ENCODE data around the gene PADI4.
A peak's percentile ranks its signal among the peaks of the same experiment; 100 is the strongest.

PADI4 gene

GRCh38 chr1:17295292-17295691 lies 12.7 kb upstream of the PADI4 start:
- H3K4me3 ChIP-seq (ENCODE audit: low read depth, low read length), result no peak overlapping the region
- TF ChIP-seq KLF1 (tag by site-specific recombination; IDR thresholded peaks at IDR 0.05) (no peak), ZBTB21 (tag by site-specific recombination; IDR thresholded peaks at IDR 0.05) (no peak), AEBP2 (tag by site-specific recombination; IDR thresholded peaks at IDR 0.05; ENCODE audit: borderline replicate concordance) (no peak), ZFHX2 (tag by site-specific recombination; conservative IDR thresholded peaks at IDR 0.05) (peak; percentile 87), ZNF223 (tag by site-specific recombination; IDR thresholded peaks at IDR 0.05) (no peak), ZNF362 (tag by site-specific recombination; IDR thresholded peaks at IDR 0.05) (no peak), ZBTB10 (tag by site-specific recombination; IDR thresholded peaks at IDR 0.05) (no peak), ZSCAN23 (tag by site-specific recombination; IDR thresholded peaks at IDR 0.05) (no peak), TRIM28 (IDR thresholded peaks at IDR 0.05; ENCODE audit: borderline replicate concordance, low read length) (no peak), EGR2 (tag by site-specific recombination; IDR thresholded peaks at IDR 0.05; ENCODE audit: low read depth) (peak; percentile 83), KLF8 (tag by site-specific recombination; IDR thresholded peaks at IDR 0.05) (no peak), ZNF792 (tag by site-specific recombination; IDR thresholded peaks at IDR 0.05) (no peak), ZNF473 (tag by site-specific recombination; IDR thresholded peaks at IDR 0.05) (no peak), ZNF16 (tag by site-specific recombination; IDR thresholded peaks at IDR 0.05; ENCODE audit: low read depth) (no peak), ZNF585B (tag by site-specific recombination; IDR thresholded peaks at IDR 0.05) (no peak), ZNF571 (tag by site-specific recombination; IDR thresholded peaks at IDR 0.05) (no peak), ZNF239 (tag by site-specific recombination; IDR thresholded peaks at IDR 0.05) (no peak), YY1 (tag by site-specific recombination; IDR thresholded peaks at IDR 0.05) (no peak), ZIC2 (tag by site-specific recombination; IDR thresholded peaks at IDR 0.05) (peak; percentile 71; the same call in 1 of the 2 replicates), ZNF670 (tag by site-specific recombination; IDR thresholded peaks at IDR 0.05; ENCODE audit: low read depth) (no peak)
- CTCF ChIA-PET, result no interaction called here

GRCh38 chr1:17296086-17296485 lies 11.9 kb upstream of the PADI4 start:
- no peak for TF ChIP-seq ZBTB17 (tag by site-specific recombination; IDR thresholded peaks at IDR 0.05)
- no peak for TF ChIP-seq ZNF311 (tag by site-specific recombination; IDR thresholded peaks at IDR 0.05; ENCODE audit: borderline replicate concordance)
- no peak for TF ChIP-seq WT1 (tag by site-specific recombination; IDR thresholded peaks at IDR 0.05)
- no peak for TF ChIP-seq MEIS1 (CRISPR knock-in tag; IDR thresholded peaks at IDR 0.05; ENCODE audit: borderline replicate concordance)
- no peak overlapping the region for H3K27ac ChIP-seq (ENCODE audit: extremely low read depth, low read depth, low read length)
- no peaks in the 10 kb centered on the region for H3K36me3 ChIP-seq (ENCODE audit: control insufficient read depth in 2 of 2, insufficient read depth in 1 of 2, low read length in 2 of 2)
- no peaks in the 10 kb centered on the region for H3K9me3 ChIP-seq (ENCODE audit: control insufficient read depth, insufficient read depth, low read depth, low read length)
- H3K4me1 ChIP-seq (ENCODE audit: control insufficient read depth, insufficient read depth, low read length), result no peaks in the 10 kb centered on the region
- ChIA-PET CTCF (interaction anchor here (0.9 kb wide), 1 partner anchor 40 kb away, joined by 3 read pairs; no protein-coding TSS in a partner anchor), POLR2A (no interaction called here)
- no peak overlapping the region for H3K4me3 ChIP-seq (ENCODE audit: low read depth, low read length)

More at GRCh38 chr1:17295292-17295691, 12.7 kb upstream of the PADI4 start:
- Histone ChIP-seq H3K9me3 (ENCODE audit: control insufficient read depth, insufficient read depth, low read depth, low read length) (no peaks in the 10 kb centered on the region), H3K27ac (ENCODE audit: extremely low read depth, low read depth, low read length) (no peak overlapping the region), H3K4me1 (ENCODE audit: control insufficient read depth, insufficient read depth, low read length) (no peaks in the 10 kb centered on the region), H3K36me3 (ENCODE audit: control insufficient read depth in 2 of 2, insufficient read depth in 1 of 2, low read length in 2 of 2) (no peaks in the 10 kb centered on the region)
- POLR2A ChIA-PET, result interaction anchor here (0.5 kb wide), 1 partner anchor 16 kb away, joined by 3 read pairs; no protein-coding TSS in a partner anchor
